SH-SY5Y (cell line): ENCODE data around the gene MRGPRD.

ENCODE experiments used
- GATA2 ChIP-seq: IDR thresholded peaks from 2 replicates; pipeline ENCODE4 v1.6.1; 2011; ENCODE audit warnings: mild to moderate bottlenecking, low read depth, low read length
- GATA3 ChIP-seq: IDR thresholded peaks from 2 replicates; pipeline ENCODE4 v1.6.1; 2011; ENCODE audit warnings: low read depth, mild to moderate bottlenecking, low read length, moderate library complexity

DNA sequence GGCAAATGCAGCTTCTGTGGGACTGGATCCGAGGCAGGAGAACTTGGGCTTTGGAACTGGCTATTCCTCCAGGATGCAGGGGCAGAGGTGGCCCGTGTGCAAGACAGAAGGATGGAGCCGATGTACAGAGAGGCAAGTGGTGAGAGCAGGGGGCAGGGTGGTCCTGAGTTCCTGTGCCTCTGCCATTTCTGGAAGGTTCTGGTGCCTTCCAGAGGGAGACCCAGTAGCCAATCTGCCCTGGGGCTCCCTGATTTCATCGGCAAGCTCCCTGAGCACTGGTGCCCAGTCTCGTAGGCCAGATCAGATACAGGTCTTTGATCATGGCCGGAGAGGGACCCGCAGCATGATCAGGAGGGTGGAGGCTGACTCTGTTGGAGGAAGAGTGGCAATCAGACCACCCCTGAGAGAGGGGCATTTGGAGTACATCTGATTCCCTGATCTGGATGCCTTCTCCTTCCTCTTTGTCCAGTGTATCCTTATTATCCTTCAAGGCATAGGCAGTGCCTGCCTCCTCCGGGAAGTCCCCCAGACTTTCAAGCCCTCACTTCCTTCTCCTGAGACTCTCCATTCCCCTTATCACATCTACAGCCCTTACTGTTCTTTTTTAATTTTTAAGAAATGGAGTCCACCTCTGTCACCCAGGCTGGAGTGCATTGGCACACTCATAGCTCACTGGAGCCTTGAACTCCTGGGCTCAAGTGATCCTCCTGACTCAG is 9.7 kb downstream of the MRGPRD start:
- TF ChIP-seq GATA2, result no peak
- TF ChIP-seq GATA3, result no peak
